ENCODE results near the gene SQSTM1.
A peak's percentile ranks its signal among the peaks of the same experiment; 100 is the strongest.
"Not testable (repeated sequence)": the region's sequence is repeated elsewhere in the genome, so short reads cannot be mapped to it uniquely, and the experiment has no call there.

Gene SQSTM1

GRCh38 chr5:179820483-179821297 lies at the start of gene SQSTM1:
SQSTM1 (plus strand) TSS chr5:179820905; CDS start chr5:179820937, 32 bp downstream.
- peak; percentile 84 for DNase-seq (ENCODE audit: low read depth)

DNA sequence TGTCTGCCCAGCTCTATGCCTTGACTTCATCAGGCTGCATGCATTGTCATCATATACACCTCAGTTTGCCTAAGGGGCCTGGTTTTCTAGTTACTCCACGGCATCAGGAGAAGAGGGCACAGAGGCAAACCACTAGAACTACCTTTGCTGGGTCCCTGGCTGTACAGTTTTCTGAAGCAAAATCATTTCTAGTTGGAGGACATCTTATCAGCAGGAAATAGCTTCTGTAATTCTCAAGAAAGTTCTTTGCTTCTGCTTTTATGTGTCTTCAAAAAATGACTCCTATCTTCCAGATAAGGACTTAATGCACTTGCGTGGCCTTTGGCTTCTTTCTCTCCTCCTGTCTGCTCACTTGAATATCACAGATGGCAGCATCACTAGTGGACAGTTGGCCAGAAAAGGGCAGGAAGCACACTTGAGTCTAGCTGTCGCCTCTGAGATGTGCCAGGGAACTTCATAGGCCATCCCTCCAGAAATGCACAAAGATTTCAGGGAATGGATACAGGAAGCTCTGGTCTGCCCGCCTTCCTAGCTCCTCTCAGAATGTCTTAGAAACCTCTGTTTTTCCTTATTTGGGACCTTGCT lies 49.3 kb upstream of the SQSTM1 start:
- no peak for DNase-seq (ENCODE audit: low read depth)

- DNase-seq (ENCODE audit: low read depth) = no peak
Measured at GRCh38 chr5:179772351-179772750, 48.4 kb upstream of the SQSTM1 start.

- DNase-seq (ENCODE audit: low read depth) = no peak
Measured at GRCh38 chr5:179773686-179774040, 47.0 kb upstream of the SQSTM1 start.

DNA sequence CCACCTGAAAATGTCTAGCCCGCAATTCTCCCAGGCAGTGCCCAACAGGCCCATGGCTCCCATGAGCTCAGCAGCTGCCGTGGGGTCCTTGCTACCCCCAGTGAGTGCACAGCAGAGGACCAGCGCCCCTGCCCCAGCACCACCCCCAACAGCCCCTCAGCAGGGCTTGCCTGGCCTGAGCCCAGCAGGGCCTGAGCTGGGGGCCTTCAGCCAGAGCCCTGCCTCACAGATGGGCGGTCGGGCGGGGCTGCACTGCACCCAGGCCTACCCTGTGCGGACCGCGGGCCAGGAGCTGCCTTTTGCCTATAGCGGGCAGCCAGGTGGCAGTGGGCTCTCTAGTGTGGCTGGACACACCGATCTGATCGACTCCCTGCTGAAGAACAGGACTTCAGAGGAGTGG lies 46.3 kb upstream of the SQSTM1 start:
- no peak for DNase-seq (ENCODE audit: low read depth)

- no peak for DNase-seq (ENCODE audit: low read depth)
Measured at GRCh38 chr5:179776411-179776938, 44.2 kb upstream of the SQSTM1 start.

DNA sequence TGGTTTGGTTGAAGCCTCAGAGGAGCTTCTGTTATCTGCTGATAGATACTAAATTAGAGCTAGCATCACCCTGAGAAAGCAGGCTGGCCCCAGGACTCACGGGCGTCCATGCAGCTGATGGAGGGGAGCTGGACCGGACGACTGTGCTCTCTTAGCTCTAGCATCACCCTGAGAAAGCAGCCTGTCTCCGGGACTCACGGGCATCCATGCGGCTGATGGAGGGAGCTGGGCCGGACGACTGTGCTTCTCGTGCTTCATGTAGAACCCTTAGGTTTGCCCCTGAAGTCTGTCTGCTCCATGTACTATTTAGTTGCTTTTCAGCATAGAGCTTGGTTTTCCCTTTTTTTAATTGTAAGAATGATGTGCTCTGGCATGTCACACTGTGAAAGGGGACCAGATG lies 43.2 kb upstream of the SQSTM1 start:
- DNase-seq (ENCODE audit: low read depth) = no peak

GRCh38 chr5:179777909-179778308 lies 42.8 kb upstream of the SQSTM1 start:
- DNase-seq (ENCODE audit: low read depth) = no peak

- no peak for DNase-seq (ENCODE audit: low read depth)
Measured at GRCh38 chr5:179778591-179778990, 42.1 kb upstream of the SQSTM1 start.

DNA sequence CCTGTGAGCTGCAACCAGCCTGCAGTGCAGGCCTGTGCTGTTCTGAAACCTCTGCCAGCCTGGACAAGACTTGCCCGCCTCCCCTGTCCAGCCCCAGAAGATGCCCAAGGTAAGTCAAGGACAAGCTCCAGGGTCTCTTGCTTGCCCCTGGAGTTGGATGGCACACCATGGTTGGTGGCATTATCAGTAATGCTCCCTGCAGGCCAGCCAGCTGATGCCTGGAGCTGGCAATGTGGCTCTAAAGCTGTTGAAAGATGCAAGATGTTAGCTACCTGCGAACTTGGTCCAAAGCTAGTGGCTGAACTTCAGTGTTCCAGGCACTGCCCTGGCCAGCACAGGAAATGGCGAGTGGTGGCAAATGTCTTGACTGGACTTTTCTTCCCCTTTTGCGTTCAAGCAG lies 40.9 kb upstream of the SQSTM1 start:
- DNase-seq (ENCODE audit: low read depth) = no peak

DNA sequence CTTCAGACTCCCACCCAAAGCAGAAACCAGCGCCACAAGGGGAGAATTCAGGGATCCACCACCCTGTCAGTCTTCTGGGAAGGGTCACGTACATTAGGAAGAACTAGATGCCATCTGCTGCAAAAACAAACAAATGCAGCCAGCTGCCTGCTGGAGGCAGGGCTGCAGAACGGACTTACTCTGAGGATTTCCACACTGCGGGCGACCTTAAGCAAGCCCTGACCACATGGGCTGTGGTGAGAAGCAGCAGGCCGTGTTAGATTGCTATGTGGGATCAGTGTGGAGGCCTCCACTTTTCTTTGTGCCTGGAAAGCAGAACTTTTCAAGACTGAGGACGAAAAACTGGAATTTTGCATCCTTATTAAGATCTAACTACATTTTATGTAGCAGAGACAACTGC lies 40.3 kb upstream of the SQSTM1 start:
- DNase-seq (ENCODE audit: low read depth) = peak; percentile 70

- no peak for DNase-seq (ENCODE audit: low read depth)
Measured at GRCh38 chr5:179781846-179782245, 38.9 kb upstream of the SQSTM1 start.

DNA sequence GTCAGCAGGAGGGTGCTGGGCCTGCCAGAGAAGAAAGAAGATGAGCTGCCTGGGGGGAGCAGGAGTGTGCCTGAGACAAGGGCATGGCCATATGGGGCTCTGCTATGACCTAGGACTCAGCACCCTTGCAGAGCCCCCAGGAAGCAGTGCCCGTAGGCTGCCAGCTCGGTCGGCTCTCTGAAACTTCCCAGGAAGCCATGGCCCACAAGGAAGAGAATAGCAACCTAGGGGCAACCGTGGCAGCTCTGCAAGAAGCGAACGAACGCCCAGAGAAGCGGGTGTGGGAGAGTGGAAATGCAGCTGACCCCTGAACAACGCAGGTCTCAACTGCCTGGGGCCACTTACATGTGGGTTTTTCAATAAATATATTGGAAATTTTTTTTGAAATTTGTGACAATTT lies 37.6 kb upstream of the SQSTM1 start:
- DNase-seq (ENCODE audit: low read depth) = no peak

DNA sequence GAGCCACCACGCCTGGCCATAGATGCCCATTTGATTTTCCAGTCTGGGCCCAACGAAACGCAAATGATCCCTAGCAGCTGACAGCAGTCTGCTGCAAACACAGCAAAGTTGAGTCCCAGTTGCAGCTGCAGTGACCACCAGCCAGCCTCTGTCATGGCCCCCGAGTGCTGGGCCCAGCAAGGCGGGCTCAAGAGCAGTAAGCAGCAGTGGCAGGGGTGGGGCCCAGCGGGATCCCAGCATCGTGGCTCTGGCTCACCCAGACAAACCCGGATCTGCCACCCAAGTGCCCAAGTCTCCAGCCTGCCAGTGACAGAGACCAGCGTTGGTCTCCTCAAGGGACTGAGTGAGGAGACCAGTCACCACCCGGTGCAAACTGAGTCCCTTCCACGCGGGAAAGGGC lies 33.8 kb upstream of the SQSTM1 start:
- DNase-seq (ENCODE audit: low read depth) = no peak

DNA sequence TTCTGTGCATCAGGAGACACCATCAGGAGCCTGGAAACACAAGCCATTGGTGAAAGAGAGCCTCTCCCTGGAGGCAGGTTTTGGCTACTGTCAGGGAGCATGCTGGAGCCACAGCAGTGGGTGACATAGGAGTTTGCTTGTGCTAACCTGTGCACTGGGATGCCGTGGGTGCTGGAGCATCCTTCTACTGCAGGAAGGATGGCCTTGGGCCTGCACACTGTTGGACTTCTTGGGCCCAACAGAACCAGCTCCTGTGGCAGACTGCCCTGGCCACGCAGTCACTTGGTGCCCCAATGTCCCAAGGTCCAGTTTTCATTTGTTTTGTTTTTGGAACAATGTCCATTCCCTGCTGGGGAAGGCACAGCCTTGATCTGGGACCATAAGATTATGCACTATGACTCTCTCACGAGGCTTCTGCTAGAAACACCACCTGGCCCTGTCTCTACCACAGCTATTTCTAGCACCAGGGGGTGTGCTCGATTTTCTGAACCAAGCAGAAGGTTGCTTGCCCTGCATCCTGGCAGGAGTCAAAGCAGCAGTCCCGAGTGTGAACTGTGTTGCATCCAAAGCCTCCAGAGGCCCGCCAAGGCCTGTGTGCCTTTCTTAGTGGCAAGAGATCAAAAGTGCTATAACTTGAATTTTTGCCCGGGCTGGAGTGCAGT lies 32.4 kb upstream of the SQSTM1 start:
- no peak for DNase-seq (ENCODE audit: low read depth)

- not testable (repeated sequence) for DNase-seq (ENCODE audit: low read depth)
Measured at GRCh38 chr5:179789278-179789677, 31.4 kb upstream of the SQSTM1 start.

DNA sequence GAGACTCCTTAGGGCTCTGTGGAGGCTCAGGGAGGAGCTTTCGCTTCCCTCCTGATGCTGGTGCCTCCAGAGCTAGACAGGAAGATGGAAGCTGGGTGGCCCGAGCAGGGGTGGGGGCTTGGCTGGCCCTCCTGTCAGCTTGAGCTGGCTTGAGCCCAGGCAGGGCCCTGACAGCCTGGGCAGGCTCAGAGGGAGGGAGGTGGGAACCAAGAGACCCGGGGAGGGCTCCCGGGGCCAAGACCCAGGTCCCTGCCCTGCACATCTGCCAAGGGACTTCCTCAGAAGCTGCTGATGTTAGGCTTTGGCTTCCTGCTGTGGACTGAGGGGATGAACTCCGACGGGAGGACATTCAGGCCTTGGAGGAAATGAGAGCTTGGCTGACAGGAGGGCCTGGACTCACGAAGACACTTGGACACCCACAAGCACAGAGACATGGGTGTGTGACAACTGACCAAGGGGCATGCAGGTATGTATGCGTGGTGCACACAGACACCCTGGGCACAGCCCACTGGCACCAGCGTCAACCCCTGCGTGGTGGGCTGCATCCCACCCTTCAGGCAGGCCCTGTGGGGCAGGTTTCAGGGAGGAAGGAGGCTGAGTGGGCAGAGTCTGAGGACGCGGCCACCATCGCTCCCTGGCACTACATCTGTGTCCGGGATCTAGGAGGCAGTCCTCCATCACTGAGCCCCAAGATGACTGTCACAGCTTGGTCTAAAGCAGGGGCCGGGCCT lies 28.7 kb upstream of the SQSTM1 start:
- DNase-seq (ENCODE audit: low read depth) = no peak

GRCh38 chr5:179792612-179793467 lies 27.9 kb upstream of the SQSTM1 start:
- no peak for DNase-seq (ENCODE audit: low read depth)

DNA sequence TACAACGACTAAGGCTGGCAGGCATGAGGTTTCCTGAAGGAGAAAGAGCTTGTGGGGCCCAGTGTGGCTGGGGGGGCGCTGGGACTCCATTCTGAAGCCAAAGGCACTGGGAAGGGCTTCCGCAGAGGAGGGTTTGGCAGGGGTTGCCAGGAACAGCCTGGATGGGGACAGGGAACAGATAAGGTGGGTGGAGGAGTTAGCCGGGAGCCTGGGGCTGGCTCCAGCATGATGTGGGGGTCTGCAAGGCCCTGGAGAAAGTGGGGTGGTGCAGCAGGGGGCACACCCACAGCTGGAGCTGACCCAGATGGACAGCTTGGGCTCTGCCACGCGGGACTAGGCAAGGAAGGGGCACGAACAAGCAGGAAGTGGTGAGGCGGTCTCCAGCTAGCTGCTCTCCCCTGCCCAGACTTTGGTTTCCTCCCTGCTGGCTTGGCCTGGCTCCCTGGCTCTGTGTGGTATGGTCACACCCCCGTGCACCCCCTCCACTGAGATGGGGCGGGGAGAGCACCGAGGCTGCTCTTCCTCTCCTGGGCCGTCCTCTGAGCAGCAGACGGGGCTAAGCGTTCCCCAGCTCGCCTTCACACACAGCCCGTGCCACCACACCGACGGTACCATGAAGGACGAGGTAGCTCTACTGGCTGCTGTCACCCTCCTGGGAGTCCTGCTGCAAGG lies 27.1 kb upstream of the SQSTM1 start, which contains the start of gene LTC4S:
Gene LTC4S (plus strand): TSS at position 519 of the 672 bp plus-strand sequence. CDS start 95 bp downstream, at position 614.
- DNase-seq (ENCODE audit: low read depth) = peak; percentile 45

- DNase-seq (ENCODE audit: low read depth) = no peak
Measured at GRCh38 chr5:179794171-179794570, 26.5 kb upstream of the SQSTM1 start.

- no peak for DNase-seq (ENCODE audit: low read depth)
Measured at GRCh38 chr5:179794575-179794974, 26.1 kb upstream of the SQSTM1 start.
